Right renal pelvis (tissue), 4 donors: ENCODE results near the gene QSOX2. TPM values are rescaled to one million over a fixed set of nuclear protein-coding genes. Genes with fewer than 3 reads are reported as not detected.

Source experiments
- DNase-seq, 4 donors: peaks; one replicate each; pipeline ENCODE4 v3.0.0-alpha.2; 2013; ENCODE audit warnings: low read depth in 4 of 4, low spot score in 3 of 4, missing footprints in 1 of 4
- polyA plus RNA-seq, 4 donors: library from polyadenylated mRNA; unstranded; fragments of 120-200 nt; gene quantifications; one replicate each; pipeline ENCODE4 v1.2.1, GENCODE V29; 2013; ENCODE audit not compliant: insufficient read length in 4 of 4

QSOX2 gene
- polyA plus RNA-seq, 4 donors = 16.3 to 17.5 (median 16.6) TPM

GRCh38 chr9:136252846-136253245, 7.2 kb upstream of the QSOX2 start:
- DNase-seq = no peak

- DNase-seq = no peak
Measured at GRCh38 chr9:136252281-136252680, 6.7 kb upstream of the QSOX2 start.

DNA sequence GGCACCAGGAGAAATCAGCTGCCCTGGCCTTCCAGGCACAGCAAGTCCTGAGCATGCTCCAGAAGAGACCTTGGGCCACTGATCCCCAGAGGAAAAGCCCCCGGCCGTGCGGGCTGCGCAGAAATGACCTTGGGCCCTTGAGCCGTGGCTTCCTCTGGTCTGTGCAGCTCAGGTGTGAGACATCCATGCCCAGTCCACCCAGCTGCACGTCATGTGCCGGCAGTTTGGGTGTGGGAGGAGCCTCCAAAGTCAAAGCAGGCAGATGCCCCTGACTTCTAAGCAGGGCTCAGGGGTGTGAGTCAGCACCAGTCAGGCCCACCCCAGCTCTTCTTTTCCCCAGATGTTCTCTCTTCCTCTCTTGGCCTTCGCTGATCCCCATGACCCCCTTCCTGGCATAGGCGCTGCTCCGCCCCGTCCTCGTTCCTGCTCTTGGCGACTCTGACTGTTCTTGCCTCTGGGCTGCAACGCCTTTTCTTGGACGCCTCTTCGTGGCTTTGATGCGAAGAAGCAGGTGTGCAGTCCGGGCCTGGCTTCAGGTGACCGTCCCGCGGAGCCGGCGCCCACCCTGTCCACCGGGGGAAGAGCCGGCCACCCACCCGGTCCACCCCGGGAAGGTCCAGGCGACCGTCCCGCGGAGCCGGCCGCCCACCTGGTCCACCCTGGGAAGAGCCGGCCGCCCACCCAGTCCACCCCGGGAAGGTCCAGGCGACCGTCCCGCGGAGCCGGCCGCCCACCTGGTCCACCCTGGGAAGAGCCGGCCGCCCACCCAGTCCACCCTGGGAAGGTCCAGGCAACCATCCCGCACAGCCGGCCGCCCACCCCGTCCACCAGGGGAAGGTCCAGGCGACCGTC, 5.9 kb upstream of the QSOX2 start:
- no peak for DNase-seq

GRCh38 chr9:136250676-136251075, 5.1 kb upstream of the QSOX2 start:
- DNase-seq = no peak

DNA sequence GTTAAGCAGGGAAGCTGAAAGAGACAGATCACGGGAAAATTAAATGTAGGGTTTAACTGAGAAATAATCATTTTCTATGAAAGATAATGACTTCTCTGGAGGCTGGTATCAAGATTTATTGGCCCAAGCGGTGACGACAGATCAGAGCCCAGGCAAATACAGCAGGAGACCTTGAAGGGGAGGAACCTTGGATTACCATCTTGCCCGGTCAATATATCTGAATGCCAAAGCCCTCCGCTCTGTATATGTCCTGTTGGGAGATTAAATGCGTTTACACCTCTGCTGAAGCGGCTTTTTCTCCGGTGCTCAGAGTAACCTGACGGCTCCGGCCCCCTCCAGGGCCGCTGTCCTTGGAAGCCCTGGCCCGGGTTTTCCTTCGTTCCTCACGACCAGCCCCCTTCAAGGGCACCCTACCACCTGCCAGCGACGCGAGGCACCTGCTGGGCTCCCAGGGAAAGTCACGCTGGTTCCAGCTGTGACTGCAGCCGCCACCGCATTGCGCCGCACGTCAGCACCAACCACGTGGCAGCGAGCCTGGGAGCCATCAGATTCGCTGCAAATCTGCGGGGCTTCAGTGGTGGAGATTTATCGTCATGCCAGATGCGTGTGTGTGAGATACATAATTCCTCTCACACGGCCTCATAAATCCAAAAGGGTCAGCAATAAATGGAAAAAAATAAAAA, 4.4 kb upstream of the QSOX2 start:
- DNase-seq = no peak

DNA sequence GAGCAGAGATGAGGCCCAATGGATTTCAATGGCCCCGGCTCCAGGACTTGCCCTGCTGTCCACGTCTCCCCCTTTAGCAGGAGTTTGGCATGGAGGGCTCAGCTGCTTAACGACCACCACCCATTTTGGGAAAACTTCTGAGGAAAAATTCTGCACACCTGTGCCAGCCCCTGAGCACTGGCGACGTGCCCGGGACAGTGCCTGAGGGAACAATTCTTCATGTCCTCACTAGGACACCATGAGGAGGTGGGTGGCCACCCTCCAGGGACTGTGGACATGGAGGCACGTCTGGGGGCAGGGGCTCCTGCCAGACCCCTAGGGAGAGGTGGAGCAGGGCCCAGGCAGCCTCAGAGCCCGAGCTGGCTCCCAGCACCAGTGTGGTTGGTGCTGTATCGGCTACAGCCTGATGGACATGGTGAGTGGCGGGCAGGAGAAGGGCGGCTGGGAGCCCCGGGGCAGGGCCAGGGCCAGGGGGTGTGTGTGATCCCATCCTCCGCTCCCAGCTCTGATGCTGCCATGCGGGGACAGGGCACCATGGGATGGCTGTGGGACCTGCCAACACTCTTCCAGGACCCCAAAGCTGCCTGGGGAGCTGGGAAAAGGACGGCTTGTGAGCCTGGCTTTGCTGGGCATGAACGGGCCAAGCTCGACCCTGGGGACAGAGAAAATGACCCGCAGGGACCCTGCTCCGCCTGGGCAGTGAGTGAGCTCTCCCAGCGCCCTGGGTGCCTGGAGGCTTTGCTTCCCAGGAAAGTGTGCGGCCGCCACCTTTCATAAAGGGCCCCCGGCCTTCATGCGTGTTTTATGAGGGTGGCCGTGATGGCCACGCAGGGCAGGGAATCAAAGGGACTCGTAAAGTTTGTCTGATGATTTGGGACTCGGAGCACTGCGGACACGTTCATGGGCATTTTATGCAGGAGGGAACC, 3.6 kb upstream of the QSOX2 start:
- no peak for DNase-seq

GRCh38 chr9:136247947-136248637, 2.5 kb upstream of the QSOX2 start:
- DNase-seq = no peak

GRCh38 chr9:136247551-136247916, 1.9 kb upstream of the QSOX2 start:
- no peak for DNase-seq

- no peak for DNase-seq
Measured at GRCh38 chr9:136246849-136247550, 1.4 kb upstream of the QSOX2 start.

DNA sequence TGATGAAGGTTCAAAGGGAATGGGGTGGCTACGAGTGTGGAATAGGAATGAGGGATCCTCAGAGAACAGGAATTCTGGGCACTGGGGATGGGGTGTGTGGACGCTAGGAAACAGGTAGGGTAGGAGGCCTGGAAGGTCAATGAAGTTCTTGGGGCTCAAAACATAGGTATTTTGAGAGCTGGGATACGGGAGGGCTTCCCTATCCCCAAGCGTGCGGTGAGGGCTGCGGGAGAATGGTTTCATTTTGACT, 718 bp downstream of the QSOX2 start:
- no peak for DNase-seq

- DNase-seq = no peak
Measured at GRCh38 chr9:136244122-136244968, 1.3 kb downstream of the QSOX2 start.

GRCh38 chr9:136243631-136244030, 2.0 kb downstream of the QSOX2 start:
- DNase-seq = no peak

DNA sequence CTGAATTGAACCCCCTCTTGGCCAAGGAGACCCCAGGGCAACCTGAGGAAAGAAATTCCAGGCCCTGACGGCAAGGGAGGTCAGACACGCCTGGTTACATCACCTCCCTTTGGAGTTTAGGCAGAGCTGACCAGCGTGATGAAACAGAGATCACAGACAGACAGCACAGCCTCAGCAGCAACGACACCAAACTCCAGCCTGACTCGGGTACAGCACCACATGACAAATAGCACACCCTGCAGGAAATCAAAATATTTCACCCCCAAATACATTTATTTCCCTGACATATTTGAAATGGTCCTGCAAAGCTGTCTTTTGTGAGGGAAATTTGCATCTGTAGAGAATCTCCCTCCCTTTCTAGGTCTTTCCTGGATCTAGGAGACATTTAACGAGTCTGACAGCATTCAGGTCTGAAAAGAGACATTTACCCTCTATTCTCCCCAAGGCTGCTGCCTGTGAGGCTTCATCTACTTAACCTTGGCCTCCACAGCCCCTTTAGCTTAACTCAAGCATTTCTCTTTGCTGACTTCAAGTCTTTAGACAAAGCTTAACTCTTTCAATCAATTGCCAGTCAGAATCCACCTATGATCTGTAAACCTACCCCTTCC, 2.6 kb downstream of the QSOX2 start:
- no peak for DNase-seq

- DNase-seq = no peak
Measured at GRCh38 chr9:136242248-136242647, 3.4 kb downstream of the QSOX2 start.

DNA sequence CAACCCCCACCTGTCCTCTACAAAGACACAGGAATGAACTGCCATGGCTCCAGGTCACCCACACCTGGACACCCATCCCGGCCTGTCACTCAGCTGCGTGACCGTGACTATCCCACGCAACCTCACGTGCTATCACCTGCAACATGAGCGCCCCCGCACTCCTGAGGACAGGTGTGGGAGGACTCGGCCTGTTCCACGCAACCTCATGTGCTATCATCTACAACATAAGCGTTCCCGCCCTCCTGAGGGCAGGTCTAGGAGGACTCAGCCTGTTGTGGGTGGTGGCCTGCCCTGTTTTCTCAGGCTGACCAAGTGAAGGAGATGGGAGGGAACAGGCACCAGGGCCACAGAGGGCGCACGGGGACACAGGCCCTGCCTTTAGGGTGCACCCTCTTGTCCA, 4.1 kb downstream of the QSOX2 start:
- no peak for DNase-seq

DNA sequence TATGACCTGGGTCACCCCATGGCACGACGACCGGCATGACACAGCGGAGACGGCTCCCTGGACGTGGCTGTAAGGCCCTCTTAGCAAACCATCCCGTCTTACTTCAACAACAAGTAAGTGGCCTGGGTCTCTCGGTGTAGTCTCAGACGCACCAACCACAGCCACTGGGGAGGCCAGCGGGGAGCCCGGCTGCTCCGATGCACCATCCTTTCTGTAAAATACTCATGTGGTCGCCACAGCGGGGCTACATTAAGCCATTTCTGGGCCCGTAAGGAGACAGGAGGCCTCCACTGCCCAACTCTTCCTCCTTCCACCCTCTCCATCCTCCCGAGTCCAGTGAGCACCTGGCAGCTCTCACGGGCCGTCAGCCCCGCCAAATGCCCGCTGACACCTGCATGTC, 4.7 kb downstream of the QSOX2 start:
- DNase-seq = no peak

DNA sequence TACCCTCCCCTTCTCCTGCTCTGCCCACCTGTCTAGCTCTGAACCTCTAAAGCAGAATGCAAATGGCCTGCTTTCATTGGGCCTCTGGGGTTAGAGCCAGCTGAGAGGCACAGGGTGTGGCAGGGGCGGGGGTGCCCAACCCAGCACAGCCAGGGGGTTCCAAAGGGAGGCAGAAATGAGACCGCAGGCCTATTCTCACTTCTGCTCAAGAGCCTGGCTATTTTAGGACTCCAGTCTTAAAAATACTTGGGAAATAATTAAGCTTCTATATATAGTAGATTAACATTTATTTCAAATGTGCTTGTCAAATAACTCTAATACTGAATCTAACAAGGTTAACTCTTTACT, 5.7 kb downstream of the QSOX2 start:
- no peak for DNase-seq

DNA sequence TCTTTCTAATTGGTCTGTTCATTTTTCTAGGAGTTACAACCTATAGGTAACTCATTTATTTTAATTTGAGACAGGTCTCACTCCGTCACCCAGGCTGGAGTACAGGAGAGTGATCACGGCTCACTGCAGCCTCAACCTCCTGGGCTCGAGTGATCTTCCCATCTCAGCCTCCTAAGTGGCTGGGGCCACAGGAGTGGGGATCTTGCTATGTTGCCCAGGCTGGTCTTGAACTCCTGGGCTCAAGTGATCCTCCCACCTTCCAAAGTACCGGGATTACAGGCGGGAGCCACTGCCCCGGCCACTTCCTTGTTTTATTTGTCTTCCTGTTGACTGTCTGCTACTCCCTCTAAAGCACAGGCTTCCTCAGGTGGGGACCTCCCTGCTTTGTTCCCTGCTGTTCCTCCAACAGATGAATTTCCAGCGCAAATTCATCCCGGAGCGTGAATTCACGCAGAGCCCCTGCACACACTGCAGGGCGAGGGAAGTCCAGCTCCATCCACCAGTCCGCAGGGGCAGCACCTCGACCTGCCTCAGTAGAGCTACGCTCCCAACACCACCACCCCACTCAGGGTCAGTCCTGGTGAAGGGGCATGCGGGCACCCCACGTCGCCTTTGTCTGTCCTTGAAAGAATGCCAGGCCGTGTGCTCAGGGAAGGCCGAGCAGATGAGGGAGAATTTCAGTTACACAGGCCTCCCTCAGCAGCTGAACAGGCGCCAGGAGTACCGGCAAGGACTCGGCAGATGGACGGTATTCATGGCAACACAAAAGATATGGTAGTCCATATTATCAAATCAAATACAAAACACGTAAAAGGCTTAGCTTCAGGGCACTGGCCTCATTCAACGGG, 6.3 kb downstream of the QSOX2 start:
- DNase-seq = no peak
